ENCODE results near the gene POP4.

POP4 gene

DNA sequence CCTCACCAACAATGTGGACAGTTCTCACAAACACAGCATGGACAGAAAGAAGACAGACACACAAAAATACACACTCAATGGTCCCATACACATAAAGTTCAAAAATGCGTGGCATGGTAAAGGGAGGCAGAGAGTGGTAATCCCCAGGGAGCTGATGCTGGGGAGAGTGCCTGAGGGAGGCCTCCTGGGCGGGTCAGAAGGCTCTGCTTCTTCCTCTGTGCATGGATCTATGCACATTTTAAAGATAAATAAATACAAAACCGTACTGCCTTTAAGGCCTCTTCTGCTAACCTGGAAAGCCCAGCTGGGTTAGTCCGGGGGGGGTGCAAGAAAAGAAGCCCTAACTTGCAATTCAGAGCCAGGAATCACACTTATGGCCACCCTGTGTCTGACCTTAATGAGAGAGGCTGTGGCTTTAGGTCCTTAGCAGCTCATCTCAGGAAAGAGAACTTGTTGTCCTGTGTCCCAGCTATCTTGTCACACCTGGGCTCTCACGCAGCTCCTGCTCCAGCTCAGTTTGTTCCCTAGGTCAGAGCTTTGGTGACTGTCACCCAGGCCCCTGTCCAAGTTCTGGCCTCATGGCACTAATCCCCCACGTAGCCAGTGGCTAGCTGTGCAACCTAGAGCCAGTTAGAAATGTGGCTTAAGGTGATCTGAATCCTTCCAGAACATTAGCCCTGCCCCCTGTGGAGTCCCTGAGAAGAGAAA, 28.5 kb downstream of the POP4 start:
- DNase-seq, result no peak

DNA sequence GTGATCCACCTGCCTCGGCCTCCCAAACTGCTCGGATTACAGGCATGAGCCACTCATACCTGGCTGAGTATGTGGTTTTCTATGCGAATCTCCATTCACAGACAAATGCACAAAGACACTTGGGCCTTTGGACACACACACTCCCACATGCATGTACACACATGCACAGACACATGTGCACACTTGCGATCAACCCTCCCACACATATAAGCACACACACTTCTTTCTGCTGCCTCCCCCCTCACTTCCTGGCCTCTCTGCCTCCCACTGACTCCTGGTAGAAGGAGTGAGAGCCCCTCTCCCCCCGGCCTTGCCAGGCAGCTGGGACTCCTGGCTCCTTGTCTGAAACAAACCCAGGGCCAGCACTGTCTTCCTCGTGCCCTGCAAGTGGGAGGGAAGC, 29.9 kb downstream of the POP4 start:
- DNase-seq, result no peak

DNA sequence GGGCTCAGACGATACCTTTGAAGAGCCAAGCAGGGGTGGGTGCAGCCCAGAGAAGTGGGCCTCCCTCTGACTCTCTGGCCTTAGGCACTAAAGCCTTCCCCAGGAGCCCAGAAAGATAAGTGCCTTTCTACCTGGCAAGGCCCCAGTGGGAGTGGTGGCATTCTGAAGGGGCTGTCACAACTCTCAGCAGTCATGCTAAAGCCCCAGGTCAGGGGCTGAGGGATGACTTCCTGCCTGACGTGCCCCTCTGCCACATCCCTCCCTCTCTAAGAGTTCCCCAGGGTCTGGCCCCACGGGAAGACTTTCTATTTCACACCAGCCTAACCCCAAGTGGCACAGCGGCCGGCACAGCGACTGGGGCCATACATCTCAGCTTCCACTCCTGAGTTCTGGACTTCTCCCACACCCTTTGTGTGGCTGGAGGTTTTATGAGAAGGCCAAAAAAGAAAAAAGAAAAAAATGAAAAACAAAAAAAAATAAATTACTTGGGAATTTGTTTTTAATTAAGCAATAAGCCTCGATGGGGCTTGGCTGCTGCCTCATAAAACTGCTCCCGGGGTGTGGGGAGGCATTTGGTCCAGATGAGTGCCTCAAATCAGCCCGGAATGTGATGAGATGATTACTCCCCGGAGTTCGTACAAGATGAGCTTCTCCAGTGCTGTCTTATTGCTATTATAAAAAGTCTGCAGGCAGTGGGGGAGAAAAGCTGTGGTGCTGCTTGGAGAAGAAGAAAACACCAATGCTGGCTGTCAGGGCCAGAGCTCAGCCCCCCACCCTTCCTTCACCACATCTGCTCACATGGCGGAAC, 30.7 kb downstream of the POP4 start:
- DNase-seq, result no peak

DNA sequence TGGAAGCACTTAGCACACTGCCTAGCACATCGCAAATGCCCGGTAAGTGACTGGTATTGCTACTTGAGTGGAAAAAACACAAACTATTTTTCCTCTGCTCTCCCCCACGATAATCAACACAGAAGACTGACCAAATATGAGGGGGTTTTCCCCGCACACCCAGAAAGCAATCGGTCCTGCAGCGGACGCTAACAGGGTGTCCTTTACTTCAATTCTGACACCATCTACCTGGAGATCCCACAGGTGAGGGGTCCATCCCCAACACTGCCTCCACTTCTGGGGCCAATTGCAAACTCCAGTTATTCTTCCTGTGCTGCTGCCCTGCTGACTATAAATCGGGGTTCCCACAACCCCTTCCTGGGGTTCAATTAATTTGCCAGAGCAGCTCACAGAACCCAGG, 33.0 kb downstream of the POP4 start:
- no peak for DNase-seq

DNA sequence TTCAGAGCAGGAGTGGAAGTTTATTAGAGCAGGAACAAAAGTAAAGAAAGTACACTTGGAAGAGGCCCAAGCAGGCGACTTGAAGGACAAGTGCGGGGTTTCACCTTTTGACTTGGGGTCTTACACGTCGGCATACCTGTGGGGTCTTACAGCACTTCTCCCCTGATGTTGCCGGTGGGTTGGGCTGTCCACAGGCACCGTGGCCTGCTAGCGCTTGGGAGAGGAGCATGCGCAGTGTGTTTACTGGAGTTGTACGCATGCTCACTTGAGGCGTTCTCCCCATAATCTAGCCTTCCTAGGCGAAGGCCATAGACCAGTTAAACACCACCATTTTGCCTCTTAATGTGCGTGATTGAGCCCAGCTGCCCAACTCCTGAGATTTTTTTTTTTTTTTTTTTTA, 34.1 kb downstream of the POP4 start:
- no peak for DNase-seq

DNA sequence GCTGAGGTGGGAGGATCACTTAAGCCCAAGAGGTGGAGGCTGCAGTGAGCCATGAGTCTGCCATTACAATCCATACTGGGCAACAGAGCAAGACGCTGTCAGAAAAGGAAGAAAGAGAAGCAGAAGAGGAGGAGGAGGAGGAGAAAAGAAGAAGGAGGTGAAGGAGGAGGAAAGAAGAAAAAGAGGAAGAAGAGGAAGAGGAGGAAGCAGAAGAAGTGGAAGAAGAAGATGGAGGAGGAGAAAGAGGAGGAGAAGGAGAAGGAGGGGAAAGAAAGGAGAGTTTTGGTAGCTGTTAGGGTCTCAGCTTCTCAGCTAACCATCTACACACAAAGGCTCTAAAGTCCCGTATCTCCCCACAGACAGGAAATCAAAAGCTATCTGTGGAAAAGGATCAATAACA, 35.5 kb downstream of the POP4 start:
- no peak for DNase-seq

DNA sequence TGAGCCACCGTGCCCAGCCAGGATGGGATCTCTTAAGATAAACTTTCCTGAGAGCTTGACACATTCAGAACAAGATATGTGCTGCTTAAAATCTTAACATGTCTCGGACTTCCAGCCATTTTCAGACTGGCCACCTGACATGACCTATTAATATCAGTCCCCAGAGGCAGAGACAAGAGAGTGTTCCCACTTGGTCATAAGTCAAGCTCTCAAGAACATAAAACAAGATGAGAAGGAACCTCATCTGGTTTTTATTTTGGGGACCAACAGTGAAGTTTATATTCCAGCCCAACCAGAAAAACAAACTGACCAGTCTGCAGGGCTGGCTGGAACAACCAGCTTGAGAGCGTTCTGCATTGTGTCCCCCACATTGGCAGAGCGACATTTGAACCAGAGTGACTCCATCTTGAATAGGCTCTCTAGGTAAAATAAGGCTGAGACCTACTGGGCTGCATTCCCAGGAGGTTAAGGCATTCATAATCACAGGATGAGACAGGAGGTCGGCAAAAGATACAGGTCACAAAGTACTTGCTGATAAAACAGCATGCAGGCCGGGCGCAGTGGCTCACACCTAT, 37.4 kb downstream of the POP4 start:
- DNase-seq, result no peak

DNA sequence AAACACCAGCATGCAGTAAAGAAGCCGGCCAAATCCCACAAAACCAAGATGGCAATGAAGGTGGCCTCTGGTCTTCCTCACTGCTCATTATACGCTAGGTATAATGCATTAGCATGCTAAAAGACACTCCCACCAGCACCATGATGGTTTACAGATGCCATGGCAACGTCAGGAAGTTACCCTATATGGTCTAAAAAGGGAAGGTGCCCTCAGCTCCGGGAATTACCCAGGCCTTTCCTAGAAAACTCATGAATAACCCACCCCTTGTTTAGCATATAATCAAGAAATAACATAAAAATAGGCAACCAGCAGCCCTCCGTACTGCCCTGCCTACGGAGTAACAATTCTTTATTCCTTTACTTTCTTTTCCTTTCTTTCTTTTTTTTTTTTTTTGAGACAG, 38.1 kb downstream of the POP4 start:
- no peak for DNase-seq

DNA sequence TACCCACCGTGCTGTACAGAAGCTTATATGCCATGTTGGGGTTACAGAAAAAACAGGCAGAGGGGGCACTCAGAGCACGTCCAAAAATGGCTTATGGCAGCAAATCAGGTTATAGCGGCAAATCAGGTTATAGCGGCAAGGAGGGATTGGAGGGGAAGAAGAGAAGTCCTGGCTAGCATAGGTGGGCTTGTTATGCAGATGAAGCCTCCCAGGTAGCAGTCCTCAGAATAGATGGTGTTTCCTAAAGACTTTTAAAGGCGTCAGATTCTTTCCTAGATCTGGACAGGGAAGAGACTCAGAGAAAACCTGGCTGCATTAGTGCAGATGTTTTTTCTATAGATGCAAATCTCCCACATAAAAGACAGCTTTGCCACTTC, 39.4 kb downstream of the POP4 start:
- no peak for DNase-seq

DNA sequence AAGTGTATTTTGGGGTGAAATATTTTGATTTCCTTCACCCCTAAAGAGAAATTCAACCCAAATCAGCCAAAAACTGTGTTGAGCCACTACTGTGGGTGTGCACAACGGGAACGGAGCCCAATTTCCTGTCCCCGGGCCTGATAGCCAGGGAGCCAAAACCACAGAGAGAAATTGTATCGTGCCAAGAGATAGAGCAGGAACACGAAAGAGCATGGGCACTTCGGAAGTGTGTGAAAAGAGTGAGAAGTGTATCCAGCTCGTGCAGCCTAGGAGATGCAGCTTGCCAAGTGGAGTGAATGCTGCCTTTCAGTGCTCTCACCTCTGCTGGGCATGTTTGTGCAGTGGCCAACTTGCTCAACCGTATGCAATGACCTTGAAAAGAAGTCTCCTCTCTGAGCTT, 39.8 kb downstream of the POP4 start:
- DNase-seq, result no peak

DNA sequence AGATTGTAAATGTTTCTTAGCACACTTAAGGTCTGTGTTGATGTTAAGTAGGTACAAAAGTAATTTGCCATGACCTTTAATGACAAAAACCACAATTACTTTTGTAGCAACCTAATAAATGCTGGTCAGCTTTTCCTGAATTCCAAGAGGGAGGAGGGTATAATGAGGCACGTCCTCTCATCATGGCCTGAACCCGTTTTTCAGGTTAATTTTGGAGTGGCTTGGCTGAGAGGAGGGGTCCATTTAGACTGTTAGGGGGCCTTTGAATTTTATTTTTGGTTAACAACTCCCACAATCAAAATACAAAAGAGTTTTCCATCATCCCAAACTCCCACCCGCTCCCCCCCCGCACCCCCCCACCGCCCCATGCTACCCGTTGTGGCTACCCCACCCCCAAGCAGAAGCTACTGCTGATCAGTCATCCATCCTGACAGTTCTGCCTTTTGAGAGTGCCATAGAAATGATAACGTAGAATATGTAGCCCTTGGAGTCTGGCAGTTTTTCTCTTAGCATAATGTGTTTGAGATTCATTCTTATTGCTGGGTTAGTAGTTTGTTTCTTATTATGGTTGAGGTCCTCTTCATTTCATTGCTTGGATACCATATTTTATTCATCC, 44.8 kb downstream of the POP4 start:
- no peak for DNase-seq

DNA sequence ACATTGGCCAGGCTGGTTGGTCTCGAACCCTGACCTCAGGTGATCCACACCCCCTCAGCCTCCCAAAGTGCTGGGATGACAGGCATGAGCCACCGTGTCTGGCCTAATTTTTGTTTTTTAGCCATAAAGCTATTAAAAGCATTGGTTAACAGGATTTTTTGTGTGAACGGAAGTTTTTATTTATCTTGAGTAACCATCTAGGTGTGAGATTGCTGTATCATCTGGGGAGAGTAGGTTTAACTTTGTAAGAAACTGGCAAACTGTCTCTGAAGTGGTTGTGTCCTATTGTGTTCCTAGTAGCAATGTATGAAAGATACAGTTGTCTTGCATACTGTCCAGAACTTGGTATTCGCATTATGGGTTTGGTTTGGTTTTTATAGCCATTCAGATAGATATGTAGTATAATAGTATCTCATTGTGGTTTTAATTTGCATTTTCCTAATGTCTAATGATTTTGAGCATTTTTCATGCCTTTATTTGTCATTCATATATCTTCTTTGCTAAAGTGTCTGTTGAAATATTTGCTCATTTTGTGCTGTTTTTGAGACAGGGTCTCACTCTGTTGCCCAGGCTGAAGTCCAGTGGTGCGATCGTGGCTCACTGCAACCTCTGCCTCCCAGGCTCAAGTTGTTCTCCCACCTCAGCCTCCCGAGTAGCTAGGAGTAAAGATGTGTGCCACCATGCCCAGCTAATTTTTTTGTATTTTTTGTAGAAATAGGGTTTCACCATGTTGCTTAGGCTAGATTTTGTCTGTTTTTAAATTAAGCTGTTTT, 45.7 kb downstream of the POP4 start:
- no peak for DNase-seq

DNA sequence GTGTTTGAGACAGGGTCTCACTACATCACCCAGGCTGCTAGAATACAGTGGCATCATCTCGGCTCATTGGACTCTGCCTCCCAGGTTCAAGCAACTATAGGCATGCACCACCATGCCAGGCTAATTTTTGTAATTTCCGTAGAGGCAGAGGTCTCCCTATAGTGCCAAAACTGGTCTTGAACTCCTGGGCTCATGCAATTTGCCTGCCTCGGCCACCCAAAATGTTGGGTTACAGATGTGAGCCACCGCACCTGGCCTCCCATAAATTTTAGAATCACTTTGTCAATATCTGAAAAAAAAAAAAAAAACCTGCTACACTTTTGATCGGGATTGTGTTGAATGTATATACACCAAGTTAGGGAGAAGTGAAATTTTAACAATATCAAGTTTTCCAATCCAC, 47.3 kb downstream of the POP4 start:
- DNase-seq, result no peak

DNA sequence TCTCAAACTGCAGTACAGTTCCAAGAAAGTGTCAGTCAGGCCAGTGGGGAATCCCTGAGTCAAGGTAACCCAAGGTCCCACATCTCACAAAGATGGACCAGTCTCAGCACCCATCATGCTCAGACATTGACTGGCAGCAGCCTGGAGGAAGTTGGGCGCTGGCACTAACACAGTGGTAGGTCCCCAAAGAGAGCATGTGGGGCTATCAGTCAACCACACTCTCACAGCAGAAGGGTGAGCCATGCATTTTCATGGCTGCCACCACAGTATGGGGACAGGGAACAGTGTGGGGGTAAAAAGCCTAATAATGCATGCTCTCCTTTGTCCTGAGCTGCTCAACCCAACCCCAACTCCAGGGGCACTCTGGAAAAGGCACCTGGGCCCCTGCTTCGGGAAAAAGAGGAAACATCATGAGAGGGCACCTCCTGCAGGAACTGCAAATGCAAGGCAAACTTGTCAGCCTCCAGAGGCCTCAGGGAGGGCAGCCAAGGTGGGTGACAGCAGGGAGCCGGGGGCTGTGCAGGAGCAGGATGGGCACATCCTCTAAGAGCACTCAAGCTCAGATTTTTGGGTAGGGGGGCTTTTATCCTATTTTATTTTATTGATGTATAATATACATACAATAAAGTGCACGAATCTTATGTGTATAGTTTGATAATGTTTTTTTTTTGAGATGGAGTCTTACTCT, 49.7 kb downstream of the POP4 start:
- no peak for DNase-seq

DNA sequence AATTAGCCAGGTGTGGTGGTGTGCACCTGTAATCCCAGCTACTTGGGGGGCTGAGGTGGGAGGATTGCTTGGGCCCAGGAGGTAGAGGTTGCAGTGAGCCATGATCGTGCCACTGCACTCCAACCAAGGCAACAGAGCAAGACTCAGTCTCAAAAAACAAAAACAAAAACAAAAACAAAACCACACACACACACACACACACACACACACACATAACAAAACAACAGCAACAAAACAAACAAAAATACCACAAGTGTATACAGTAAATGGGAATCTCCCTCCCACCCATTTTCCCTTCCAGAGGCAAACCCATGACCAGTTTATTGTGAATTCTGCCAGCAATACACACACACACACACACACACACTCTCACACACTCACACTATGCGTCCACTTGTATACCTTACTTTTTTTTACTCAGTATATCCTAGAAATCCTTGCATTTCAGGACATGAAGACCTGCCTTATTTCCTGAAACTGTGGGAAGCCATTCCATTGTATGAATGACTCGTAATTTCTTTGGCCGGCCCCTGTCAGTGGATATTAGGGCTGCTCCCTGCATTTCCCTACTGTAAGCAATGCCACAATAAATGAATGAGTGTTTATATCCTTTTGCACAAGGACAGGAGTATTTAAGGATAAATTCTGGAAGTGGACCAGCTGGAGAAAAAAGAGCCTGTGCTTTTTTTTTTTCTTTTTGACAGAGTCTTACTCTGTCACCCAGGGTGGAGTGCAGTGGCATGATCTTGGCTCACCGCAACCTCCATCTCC, 52.3 kb downstream of the POP4 start:
- no peak for DNase-seq

DNA sequence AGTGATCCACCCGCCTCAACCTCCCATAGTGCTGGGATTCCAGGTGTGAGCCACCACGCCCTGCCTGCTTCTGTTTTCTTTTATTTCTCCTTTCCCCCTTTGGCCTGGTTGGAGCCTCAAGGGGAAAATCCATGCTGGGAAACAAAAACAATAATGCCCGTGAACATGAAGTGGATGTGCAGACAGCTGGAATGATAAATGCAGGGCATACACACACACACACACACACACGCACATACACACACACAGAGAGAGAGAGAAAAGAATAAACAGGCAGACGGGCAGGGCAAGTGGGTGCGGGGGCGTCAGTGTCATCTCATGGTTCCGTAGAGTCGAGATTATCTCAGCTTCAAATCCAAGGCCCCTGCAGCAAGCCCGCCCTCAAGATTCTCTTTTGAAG, 54.8 kb downstream of the POP4 start:
- peak; percentile 34 for DNase-seq

DNA sequence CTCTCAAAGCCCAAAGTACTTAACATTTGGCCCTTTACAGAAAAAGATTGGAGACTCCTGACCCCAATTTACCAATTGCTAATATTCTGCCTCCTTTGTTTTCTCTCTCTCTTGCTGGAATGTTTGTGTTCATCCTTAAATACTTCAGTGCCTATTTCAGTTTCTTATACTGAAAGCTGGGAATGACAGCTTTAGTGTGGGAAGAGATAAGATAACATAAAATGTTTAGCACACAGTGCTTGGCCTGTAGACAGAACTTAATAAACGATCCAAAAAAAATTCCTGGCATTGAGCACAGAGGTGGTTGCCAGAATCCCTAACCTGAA, 56.2 kb downstream of the POP4 start:
- DNase-seq, result no peak

DNA sequence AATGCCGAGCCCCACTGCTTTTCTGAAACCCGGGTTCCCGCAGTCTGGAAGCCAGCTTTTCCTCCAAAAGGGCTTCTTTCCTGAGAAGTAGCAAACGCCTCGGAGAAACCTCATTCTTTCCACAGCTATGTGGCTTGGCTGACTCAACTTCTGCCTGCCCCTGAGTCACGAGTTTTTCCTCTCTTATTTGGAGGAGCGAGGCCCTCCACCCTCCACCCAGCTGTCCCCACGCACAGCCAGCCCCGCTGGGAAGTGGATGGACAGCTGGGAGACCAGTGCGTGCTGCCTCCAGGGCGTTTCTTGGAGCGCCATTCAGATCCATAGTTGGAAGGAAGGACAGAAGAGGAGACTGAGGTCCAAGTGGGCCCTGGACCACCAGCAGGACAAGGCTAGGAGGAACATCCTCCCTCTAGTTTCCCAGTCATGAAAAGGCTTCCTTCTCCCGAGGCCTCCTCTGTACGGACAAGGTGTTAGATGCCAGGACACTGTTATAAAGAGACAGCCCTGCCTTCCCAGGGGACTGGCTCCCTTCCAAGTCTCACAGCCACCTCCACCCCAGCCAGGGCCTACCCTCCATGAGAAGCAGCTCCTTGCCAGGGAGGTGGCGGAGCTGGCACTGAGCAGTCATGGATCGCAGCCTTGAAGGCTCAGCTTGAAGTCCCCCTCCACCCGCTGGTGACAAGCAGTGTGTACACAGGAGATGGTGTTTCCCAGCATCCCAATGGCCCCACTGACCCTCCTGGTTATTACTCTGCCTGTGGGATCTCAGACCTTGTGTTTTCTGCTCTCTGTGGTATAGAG, 56.7 kb downstream of the POP4 start:
- DNase-seq, result peak; percentile 37

DNA sequence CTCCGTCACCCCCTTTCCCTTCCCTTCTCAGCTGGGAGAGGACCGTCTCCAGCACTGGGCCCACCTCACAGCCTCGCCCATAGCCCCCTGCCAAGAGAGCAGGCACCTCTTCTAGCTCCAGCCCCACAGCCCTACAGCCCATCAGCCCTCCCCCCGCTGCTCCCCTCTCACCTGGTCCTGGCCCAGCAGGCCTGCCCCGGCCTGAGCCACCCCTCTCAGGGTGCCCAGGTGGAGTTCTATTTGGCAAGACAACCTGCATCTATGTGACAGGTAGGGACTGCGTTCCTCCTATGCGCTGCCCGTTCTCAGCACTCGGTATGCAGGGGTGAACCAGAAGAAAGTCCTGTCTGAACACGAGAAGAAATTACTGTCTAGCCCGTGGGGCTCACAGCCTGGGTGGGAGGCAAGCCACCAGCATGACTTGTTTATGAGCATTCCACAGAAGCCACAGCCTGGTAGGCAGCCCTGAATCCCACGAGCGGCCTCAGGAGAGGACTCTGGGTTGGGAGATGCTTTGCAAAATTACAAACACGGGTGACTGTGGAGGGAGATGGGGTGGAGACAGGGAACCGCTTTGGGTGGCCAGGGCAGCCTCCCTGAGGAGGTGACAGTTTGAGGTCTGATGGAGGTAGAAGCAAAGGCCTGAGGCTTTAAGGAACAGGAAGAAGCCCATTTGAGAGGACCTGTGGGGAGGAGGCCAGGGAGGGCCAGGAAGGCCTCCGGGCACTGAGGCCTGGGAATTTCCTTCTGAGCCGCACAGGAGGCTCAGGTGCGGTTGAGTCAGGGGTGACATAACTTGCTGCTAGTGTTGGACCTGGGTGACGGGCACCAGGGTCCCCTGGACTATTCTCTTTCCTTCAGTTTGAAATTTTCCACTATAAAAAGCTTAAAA, 58.0 kb downstream of the POP4 start:
- DNase-seq, result no peak

DNA sequence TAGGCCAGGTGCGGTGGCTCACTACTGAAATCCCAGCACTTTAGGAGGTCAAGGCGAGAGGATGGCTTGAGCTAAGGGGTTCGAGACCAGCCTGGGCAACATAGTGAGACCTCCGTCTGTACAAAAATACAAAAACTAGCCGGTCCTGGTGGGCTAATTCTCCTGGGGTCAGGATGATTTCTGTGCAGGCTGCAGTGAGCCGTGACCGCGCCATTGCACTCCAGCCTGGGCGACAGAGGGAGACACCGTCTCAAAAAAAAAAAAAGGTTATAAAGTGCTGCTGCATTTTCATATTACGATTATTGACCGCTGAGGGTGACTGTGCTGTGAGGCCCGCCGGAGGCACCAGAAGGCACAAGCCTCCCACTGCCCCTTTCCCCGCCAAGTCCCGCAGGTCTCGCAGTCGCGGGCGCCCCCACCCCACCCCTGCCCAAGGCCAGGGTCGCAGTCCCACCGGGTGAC, 58.7 kb downstream of the POP4 start:
- no peak for DNase-seq
